GM12878 (cell line): ENCODE results near the gene QSOX1.

Experiments
- CTCF ChIP-seq, 3 experiments: IDR thresholded peaks in 2 of 3; conservative IDR thresholded peaks in 1 of 3; 2 replicates each; pipeline ENCODE4 v1.5.1; 2011; ENCODE audit warnings: low read depth in 3 of 3, low read length in 3 of 3, mild to moderate bottlenecking in 3 of 3, control low read depth in 2 of 3, moderate library complexity in 2 of 3, inconsistent platforms in 1 of 3, mixed read lengths in 1 of 3; ENCODE audit not compliant: control insufficient read depth in 2 of 3, insufficient read depth in 1 of 3; ENCODE audit errors: extremely low read depth in 1 of 3
- E2F4 ChIP-seq: IDR thresholded peaks from 2 replicates; pipeline ENCODE4 v1.6.1; 2012; ENCODE audit warnings: low read depth, low read length, improper control_type of control experiment
- NRF1 ChIP-seq: conservative IDR thresholded peaks from 2 replicates; pipeline ENCODE4 v1.6.1; 2011; ENCODE audit warnings: mild to moderate bottlenecking, low read depth, low read length, improper control_type of control experiment
- SMARCA5 ChIP-seq: fragments of 450-650 bp; IDR thresholded peaks from 2 replicates; pipeline ENCODE4 v1.6.1; 2017; ENCODE audit warnings: mild to moderate bottlenecking

- TF ChIP-seq NRF1: no peak
- no peak for TF ChIP-seq CTCF (IDR thresholded peaks at IDR 0.05 in 2 of 3, conservative IDR thresholded peaks at IDR 0.05 in 1 of 3; ENCODE audit: control insufficient read depth in 2 of 3, extremely low read depth in 1 of 3, insufficient read depth in 1 of 3, low read depth in 3 of 3, low read length in 3 of 3)
- TF ChIP-seq E2F4: no peak
- no peak for TF ChIP-seq SMARCA5
Measured at GRCh38 chr1:180184041-180184440, 29.4 kb downstream of the QSOX1 start.
